AG09309 (cell line): ENCODE results near the gene TMEM200A.

Experiments
- DNase-seq: peaks from one replicate; pipeline ENCODE4 v3.0.0-alpha.2; 2010; ENCODE audit warnings: low read depth
- H3K4me3 ChIP-seq: 2 replicates; pipeline ENCODE4 v1.5.1; 2011; ENCODE audit warnings: mild to moderate bottlenecking, low read depth, low read length, moderate library complexity; ENCODE audit not compliant: control insufficient read depth
- CTCF ChIP-seq: IDR thresholded peaks from 2 replicates; pipeline ENCODE4 v1.5.1; 2011; ENCODE audit warnings: mild to moderate bottlenecking, low read depth, low read length, inconsistent platforms; ENCODE audit not compliant: insufficient read depth, control insufficient read depth; ENCODE audit errors: missing control alignments

The TMEM200A gene

GRCh38 chr6:130367767-130368166 lies 1.9 kb downstream of the TMEM200A start:
- no peak for TF ChIP-seq CTCF
- peak overlapping the region; percentile 95 for H3K4me3 ChIP-seq
- DNase-seq, result no peak

- TF ChIP-seq CTCF, result no peak
- H3K4me3 ChIP-seq, result peak overlapping the region; percentile 95
- no peak for DNase-seq
Measured at GRCh38 chr6:130368576-130368975, 2.8 kb downstream of the TMEM200A start.

GRCh38 chr6:130369831-130370230 lies 4.0 kb downstream of the TMEM200A start:
- peak overlapping the region; percentile 95 for H3K4me3 ChIP-seq
- no peak for TF ChIP-seq CTCF
- no peak for DNase-seq

- TF ChIP-seq CTCF, result no peak
- H3K4me3 ChIP-seq, result no peak overlapping the region
- DNase-seq, result no peak
Measured at GRCh38 chr6:130371921-130372420, 6.2 kb downstream of the TMEM200A start.

- H3K4me3 ChIP-seq, result no peak overlapping the region
- no peak for DNase-seq
- no peak for TF ChIP-seq CTCF
Measured at GRCh38 chr6:130372786-130373185, 7.0 kb downstream of the TMEM200A start.

GRCh38 chr6:130373992-130374391 lies 8.2 kb downstream of the TMEM200A start:
- DNase-seq, result no peak
- no peak overlapping the region for H3K4me3 ChIP-seq
- TF ChIP-seq CTCF, result no peak

- TF ChIP-seq CTCF, result no peak
- DNase-seq, result no peak
- no peak overlapping the region for H3K4me3 ChIP-seq
Measured at GRCh38 chr6:130376936-130377335, 11.1 kb downstream of the TMEM200A start.
